ENCODE data around the gene SORCS1. TPM values are rescaled to one million over a fixed set of nuclear protein-coding genes. Genes with fewer than 3 reads are reported as not detected.

SORCS1 gene
- total and polyA plus RNA-seq, 2 donors (not counting 1 experiment from before 2014, with no cell fraction given), result under 0.01 to 0.01 TPM

GRCh38 chr10:106565546-106565945, 599.0 kb downstream of the SORCS1 start:
- TF ChIP-seq EZH2 (IDR thresholded peaks at IDR 0.05; ENCODE audit: low read length, missing control alignments), result no peak
- no peak for TF ChIP-seq CTCF (conservative IDR thresholded peaks at IDR 0.05 in 1 of 2, IDR thresholded peaks at IDR 0.05 in 1 of 2; ENCODE audit: low read depth in 1 of 2, low read length in 2 of 2)
- Histone ChIP-seq H3K27me3 (ENCODE audit: control insufficient read depth, insufficient read depth, low read length) (no peaks in the 10 kb centered on the region), H3K4me3 (replicated peaks in 1 of 4; ENCODE audit: control extremely low read depth in 1 of 4, insufficient read depth in 1 of 4, low read depth in 3 of 4, low read length in 4 of 4) (no peak overlapping the region), H3K79me2 (ENCODE audit: control insufficient read depth, insufficient read depth, low read length) (no peaks in the 10 kb centered on the region), H3K36me3 (ENCODE audit: control insufficient read depth, insufficient read depth, low read length) (no peaks in the 10 kb centered on the region), H4K20me1 (ENCODE audit: control insufficient read depth, extremely low read depth, insufficient read depth, low read length) (no peaks in the 10 kb centered on the region), H3K27ac (ENCODE audit: insufficient read depth, low read length) (no peak overlapping the region), H3K9ac (ENCODE audit: insufficient read depth, low read length) (no peak overlapping the region), H3K4me1 (ENCODE audit: control insufficient read depth, extremely low read depth, insufficient read depth, low read length) (no peaks in the 10 kb centered on the region), H3K9me3 (ENCODE audit: control insufficient read depth, insufficient read depth, low read depth, low read length) (no peaks in the 10 kb centered on the region), H3K4me2 (ENCODE audit: extremely low read depth, insufficient read depth, low read length) (no peak overlapping the region), H2AFZ (ENCODE audit: low read length) (no peak overlapping the region)
- DNase-seq (ENCODE audit: low read depth in 2 of 2), result peak; percentile 25 to 62

GRCh38 chr10:106563384-106563783, 601.1 kb downstream of the SORCS1 start:
- H4K20me1 ChIP-seq (ENCODE audit: control insufficient read depth, extremely low read depth, insufficient read depth, low read length), result no peaks in the 10 kb centered on the region
- no peak overlapping the region for H3K27ac ChIP-seq (ENCODE audit: insufficient read depth, low read length)
- H2AFZ ChIP-seq (ENCODE audit: low read length), result no peak overlapping the region
- H3K9ac ChIP-seq (ENCODE audit: insufficient read depth, low read length), result no peak overlapping the region
- TF ChIP-seq EZH2 (IDR thresholded peaks at IDR 0.05; ENCODE audit: low read length, missing control alignments) (no peak), CTCF (conservative IDR thresholded peaks at IDR 0.05 in 1 of 2, IDR thresholded peaks at IDR 0.05 in 1 of 2; ENCODE audit: low read depth in 1 of 2, low read length in 2 of 2) (no peak)
- no peaks in the 10 kb centered on the region for H3K79me2 ChIP-seq (ENCODE audit: control insufficient read depth, insufficient read depth, low read length)
- no peaks in the 10 kb centered on the region for H3K9me3 ChIP-seq (ENCODE audit: control insufficient read depth, insufficient read depth, low read depth, low read length)
- H3K4me1 ChIP-seq (ENCODE audit: control insufficient read depth, extremely low read depth, insufficient read depth, low read length), result no peaks in the 10 kb centered on the region
- H3K36me3 ChIP-seq (ENCODE audit: control insufficient read depth, insufficient read depth, low read length), result no peaks in the 10 kb centered on the region
- no peak overlapping the region for H3K4me2 ChIP-seq (ENCODE audit: extremely low read depth, insufficient read depth, low read length)
- H3K4me3 ChIP-seq (replicated peaks in 1 of 4; ENCODE audit: control extremely low read depth in 1 of 4, insufficient read depth in 1 of 4, low read depth in 3 of 4, low read length in 4 of 4), result no peak overlapping the region
- no peaks in the 10 kb centered on the region for H3K27me3 ChIP-seq (ENCODE audit: control insufficient read depth, insufficient read depth, low read length)
- no peak for DNase-seq (ENCODE audit: low read depth in 2 of 2)

- Histone ChIP-seq H2AFZ (ENCODE audit: low read length) (no peak overlapping the region), H3K79me2 (ENCODE audit: control insufficient read depth, insufficient read depth, low read length) (no peaks in the 10 kb centered on the region), H3K4me1 (ENCODE audit: control insufficient read depth, extremely low read depth, insufficient read depth, low read length) (no peaks in the 10 kb centered on the region), H3K9ac (ENCODE audit: insufficient read depth, low read length) (no peak overlapping the region), H3K4me2 (ENCODE audit: extremely low read depth, insufficient read depth, low read length) (no peak overlapping the region), H3K27ac (ENCODE audit: insufficient read depth, low read length) (no peak overlapping the region), H3K9me3 (ENCODE audit: control insufficient read depth, insufficient read depth, low read depth, low read length) (no peaks in the 10 kb centered on the region), H4K20me1 (ENCODE audit: control insufficient read depth, extremely low read depth, insufficient read depth, low read length) (no peaks in the 10 kb centered on the region), H3K27me3 (ENCODE audit: control insufficient read depth, insufficient read depth, low read length) (no peaks in the 10 kb centered on the region), H3K36me3 (ENCODE audit: control insufficient read depth, insufficient read depth, low read length) (no peaks in the 10 kb centered on the region), H3K4me3 (replicated peaks in 1 of 4; ENCODE audit: control extremely low read depth in 1 of 4, insufficient read depth in 1 of 4, low read depth in 3 of 4, low read length in 4 of 4) (no peak overlapping the region)
- TF ChIP-seq CTCF (conservative IDR thresholded peaks at IDR 0.05 in 1 of 2, IDR thresholded peaks at IDR 0.05 in 1 of 2; ENCODE audit: low read depth in 1 of 2, low read length in 2 of 2), result no peak
- no peak for TF ChIP-seq EZH2 (IDR thresholded peaks at IDR 0.05; ENCODE audit: low read length, missing control alignments)
- peak; percentile 68 to 86 for DNase-seq (ENCODE audit: low read depth in 2 of 2)
Measured at GRCh38 chr10:106560925-106561640, 603.4 kb downstream of the SORCS1 start.
